Activated CD4-positive, CD25-positive, alpha-beta regulatory T cell treated with anti-CD3 and anti-CD28 coated beads, Interleukin-2, amount 50 U/mL, for 24 hours (primary cell): ENCODE data around the gene RNF40.
"Not testable (repeated sequence)": the region's sequence is repeated elsewhere in the genome, so short reads cannot be mapped to it uniquely, and the experiment has no call there.

Source experiments
- ATAC-seq, 2 donors: fragments of 150-1000 bp; cut with Tn5 transposase; one replicate each; pipeline ENCODE4 v1.10.0; 2021; ENCODE audit warnings: mild to moderate bottlenecking in 1 of 2, moderate library complexity in 1 of 2

Gene RNF40

GRCh38 chr16:30783280-30784109, 21.4 kb downstream of the RNF40 start:
- no peak for ATAC-seq

GRCh38 chr16:30784215-30784614, 22.1 kb downstream of the RNF40 start:
- no peak for ATAC-seq

- ATAC-seq, result no peak
Measured at GRCh38 chr16:30785126-30786106, 23.3 kb downstream of the RNF40 start.

- ATAC-seq, result peak; percentile 42 to 44
Measured at GRCh38 chr16:30786115-30786935, 24.2 kb downstream of the RNF40 start.

GRCh38 chr16:30786936-30787612, 25.0 kb downstream of the RNF40 start, which contains the start of gene ZNF629:
Gene ZNF629, minus strand, starts transcription at chr16:30787205. Its CDS starts 2,723 bp downstream, at chr16:30784482.
- ATAC-seq, result peak; percentile 73 to 75

- ATAC-seq, result no peak
Measured at GRCh38 chr16:30787613-30788378, 25.7 kb downstream of the RNF40 start.

GRCh38 chr16:30793508-30794069, 31.5 kb downstream of the RNF40 start:
- ATAC-seq, result no peak

GRCh38 chr16:30794634-30795033, 32.5 kb downstream of the RNF40 start:
- no peak for ATAC-seq

- no peak for ATAC-seq
Measured at GRCh38 chr16:30797670-30798309, 35.7 kb downstream of the RNF40 start.

- no peak for ATAC-seq
Measured at GRCh38 chr16:30802936-30803335, 40.8 kb downstream of the RNF40 start.

GRCh38 chr16:30805056-30805369, 42.9 kb downstream of the RNF40 start:
- peak; percentile 15 to 36 for ATAC-seq

GRCh38 chr16:30805370-30806169, 43.4 kb downstream of the RNF40 start:
- ATAC-seq, result peak; percentile 84

- ATAC-seq, result no peak
Measured at GRCh38 chr16:30808146-30808545, 46.0 kb downstream of the RNF40 start.

GRCh38 chr16:30808890-30809426, 46.8 kb downstream of the RNF40 start:
- not testable (repeated sequence) for ATAC-seq

- not testable (repeated sequence) for ATAC-seq
Measured at GRCh38 chr16:30809675-30810074, 47.6 kb downstream of the RNF40 start.

- peak in 1 of 2 donors; percentile 2 for ATAC-seq
Measured at GRCh38 chr16:30813821-30814189, 51.7 kb downstream of the RNF40 start.

GRCh38 chr16:30816769-30817168, 54.6 kb downstream of the RNF40 start:
- no peak for ATAC-seq

- ATAC-seq, result no peak
Measured at GRCh38 chr16:30820952-30821421, 58.9 kb downstream of the RNF40 start.

- not testable (repeated sequence) for ATAC-seq
Measured at GRCh38 chr16:30821441-30821840, 59.3 kb downstream of the RNF40 start.
